Measurements from ENCODE around the gene LMNB1.

- no peak for TF ChIP-seq POLR2AphosphoS5 (IDR thresholded peaks at IDR 0.05; ENCODE audit: insufficient read depth in 1 of 2, low read depth in 1 of 2)
- no peak for TF ChIP-seq CTCF (IDR thresholded peaks at IDR 0.05)
- TF ChIP-seq POLR2A (IDR thresholded peaks at IDR 0.05): no peak
These were observed 74.6 kb downstream of the LMNB1 start for GRCh38 chr5:126851501-126852011.
